Thoracic aorta (tissue), 2 donors: Measurements from ENCODE around the gene RNF145. TPM values are rescaled to one million over a fixed set of nuclear protein-coding genes. Genes with fewer than 3 reads are reported as not detected.

Experiments used
- ATAC-seq: fragments of 150-250 bp; one replicate; pipeline ENCODE4 v1.8.0; 2017; ENCODE audit warnings: low read depth; ENCODE audit not compliant: insufficient number of reproducible peaks, low FRiP score
- DNase-seq: peaks from one replicate; pipeline ENCODE4 v3.0.0-alpha.2; 2020; ENCODE audit warnings: low spot score
- H3K27ac ChIP-seq, 2 donors: fragments of 200-600 bp; sonication (generic); 1 replicate in 1 of 2; 2 replicates in 1 of 2; pipeline ENCODE4 v1.5.1; 2016; ENCODE audit warnings: mild to moderate bottlenecking in 2 of 2, moderate library complexity in 2 of 2
- H3K27me3 ChIP-seq: fragments of 200-600 bp; sonication (generic); replicated peaks from 2 replicates; pipeline ENCODE4 v1.6.0; 2016; ENCODE audit warnings: mild to moderate bottlenecking; ENCODE audit not compliant: insufficient read depth
- H3K36me3 ChIP-seq: fragments of 200-600 bp; sonication (generic); one replicate; pipeline ENCODE4 v1.5.1; 2016
- H3K4me1 ChIP-seq, 2 donors: fragments of 200-600 bp; sonication (generic); 1 replicate in 1 of 2; 2 replicates in 1 of 2; pipeline versions ENCODE4 v1.5.1 to v1.6.0; 2016; ENCODE audit warnings: low read depth in 2 of 2, mild to moderate bottlenecking in 1 of 2; ENCODE audit not compliant: control insufficient read depth in 1 of 2
- H3K4me3 ChIP-seq: fragments of 200-600 bp; sonication (generic); 2 replicates; pipeline ENCODE4 v1.5.1; 2016; ENCODE audit warnings: mild to moderate bottlenecking
- H3K9me3 ChIP-seq: fragments of 200-600 bp; sonication (generic); 2 replicates; pipeline ENCODE4 v1.5.1; 2016
- CTCF ChIP-seq: fragments of 200-600 bp; sonication (generic); IDR thresholded peaks from one replicate; pipeline ENCODE4 v1.5.1; 2019; ENCODE audit warnings: antibody characterized with exemption
- total RNA-seq, 2 donors: library from RNA; depleted of rRNA; stranded (reverse); fragments of >200 nt; gene quantifications; one replicate each; pipeline versions ENCODE4 v1.1.0 to v1.2.3, GENCODE V29; 2016

Gene RNF145
- total RNA-seq, 2 donors from 2014 or later = 38.3 to 46.1 TPM

DNA sequence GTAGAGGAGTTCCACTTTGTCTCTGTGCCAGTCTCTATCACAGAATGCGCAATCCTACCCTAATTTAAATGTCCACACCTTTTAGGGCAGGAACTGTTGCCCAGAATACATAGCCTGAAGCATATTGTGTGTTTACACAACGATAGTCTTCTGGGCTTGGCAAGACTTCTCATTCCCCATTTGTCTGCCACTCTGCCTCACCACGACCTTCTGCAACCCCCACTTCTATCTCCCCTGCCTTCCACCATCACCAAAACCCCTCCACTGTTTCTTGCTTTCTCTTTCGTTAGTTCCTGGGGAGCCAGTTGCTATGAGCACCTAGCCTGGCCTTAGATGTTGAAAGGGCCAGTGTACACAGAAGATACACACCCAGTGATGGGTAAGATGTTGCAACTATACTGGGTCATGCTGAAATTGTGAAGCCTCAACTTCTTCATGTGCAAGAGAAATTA lies 883 bp upstream of the RNF145 start:
- Histone ChIP-seq H3K4me1 (peaks cover 17 to 29% of the 10 kb centered on the region in 2 donors), H3K4me3 (peak overlapping the region; percentile 96), H3K36me3 (no peaks in the 10 kb centered on the region), H3K27ac (no peak overlapping the region), H3K27me3 (no peaks in the 10 kb centered on the region), H3K9me3 (no peaks in the 10 kb centered on the region)
- DNase-seq = no peak
- no peak for TF ChIP-seq CTCF
- ATAC-seq = no peak

DNA sequence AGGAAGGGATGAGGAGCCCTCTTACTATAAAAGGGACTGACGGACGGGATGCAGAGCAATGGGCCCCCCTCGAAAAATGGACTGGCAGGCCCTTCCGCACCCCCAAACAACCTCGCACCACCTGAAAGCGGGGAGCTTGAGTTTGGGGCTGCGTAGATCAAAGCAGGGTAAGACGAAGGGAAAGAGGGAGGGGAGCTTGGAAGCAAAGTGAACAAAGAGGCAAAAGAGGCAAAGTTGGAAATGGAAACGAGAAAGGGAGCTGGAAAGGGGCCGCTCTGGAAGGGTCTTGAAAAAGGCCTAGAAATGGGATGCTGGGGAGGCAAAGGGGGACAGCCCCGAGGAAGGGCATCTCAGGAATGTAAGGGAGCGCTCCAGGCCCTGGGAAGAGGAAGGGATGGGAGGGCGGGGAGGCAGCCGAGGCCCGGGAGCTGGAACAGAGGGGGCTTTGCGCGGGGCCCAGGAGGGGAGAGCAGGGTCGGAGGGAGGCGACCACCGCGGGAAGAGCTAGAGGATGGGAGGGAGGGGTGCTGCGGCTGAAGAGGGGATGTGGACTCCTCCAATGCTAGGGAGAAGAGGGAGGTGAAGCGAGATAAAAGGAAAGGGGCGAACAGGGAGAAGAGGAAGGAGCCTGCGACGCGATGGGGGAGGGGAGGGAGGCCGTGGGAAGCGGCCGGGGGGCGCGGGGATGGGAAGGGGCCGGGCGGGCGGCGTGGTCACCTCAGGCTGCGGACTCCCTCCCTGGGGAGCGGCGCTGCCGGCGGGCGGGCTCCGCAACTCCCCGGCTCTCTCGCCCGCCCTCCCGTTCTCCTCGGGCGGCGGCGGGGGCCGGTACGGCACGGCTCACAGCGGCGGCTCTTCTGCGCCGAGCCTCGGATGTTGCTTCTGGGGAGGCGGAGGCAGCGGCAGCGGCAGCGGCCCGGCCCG lies 577 bp downstream of the RNF145 start:
- DNase-seq (no peak), ATAC-seq (peak; percentile 22)
- Histone ChIP-seq H3K9me3 (no peaks in the 10 kb centered on the region), H3K36me3 (no peaks in the 10 kb centered on the region), H3K4me1 (peaks cover 31 to 43% of the 10 kb centered on the region in 2 donors), H3K27ac (peak overlapping the region; percentile 84 to 85), H3K4me3 (peak overlapping the region; percentile 96), H3K27me3 (no peaks in the 10 kb centered on the region)
- no peak for TF ChIP-seq CTCF

GRCh38 chr5:159207686-159208513 lies 1.5 kb downstream of the RNF145 start:
- Histone ChIP-seq H3K4me1 (peaks cover 38 to 52% of the 10 kb centered on the region in 2 donors), H3K36me3 (no peaks in the 10 kb centered on the region), H3K9me3 (no peaks in the 10 kb centered on the region), H3K4me3 (peak overlapping the region; percentile 96), H3K27me3 (no peaks in the 10 kb centered on the region), H3K27ac (peak overlapping the region; percentile 84 to 85)
- peak; percentile 6 for ATAC-seq
- no peak for TF ChIP-seq CTCF
- DNase-seq = peak; percentile 19

DNA sequence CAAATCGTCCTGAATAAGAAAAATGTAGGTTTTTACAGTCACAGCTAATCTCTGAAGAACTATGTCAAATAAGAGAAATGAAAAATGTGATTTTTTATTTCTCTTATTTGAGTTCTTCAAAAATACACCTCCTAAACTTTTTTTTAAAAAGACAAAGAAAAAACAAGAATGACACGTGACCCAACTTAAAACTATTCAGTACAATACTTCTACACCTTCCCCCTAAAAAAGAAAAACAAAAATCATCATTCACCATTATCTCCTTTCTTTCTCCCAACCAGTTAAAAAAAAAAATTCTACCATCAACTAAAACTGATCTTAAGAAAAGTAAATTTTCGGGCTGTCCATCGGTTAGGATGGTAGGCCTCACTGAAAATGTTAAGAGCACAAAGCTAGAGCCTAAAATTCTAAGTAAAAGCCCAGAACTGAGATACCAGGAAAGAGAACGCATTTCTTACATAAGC lies 2.1 kb downstream of the RNF145 start:
- TF ChIP-seq CTCF = no peak
- Histone ChIP-seq H3K27ac (peak overlapping the region; percentile 84 to 85), H3K9me3 (no peaks in the 10 kb centered on the region), H3K27me3 (no peaks in the 10 kb centered on the region), H3K36me3 (no peaks in the 10 kb centered on the region), H3K4me1 (peaks cover 44 to 58% of the 10 kb centered on the region in 2 donors), H3K4me3 (peak overlapping the region; percentile 96)
- DNase-seq (no peak), ATAC-seq (no peak)

GRCh38 chr5:159206818-159207217 lies 2.5 kb downstream of the RNF145 start:
- no peaks in the 10 kb centered on the region for H3K27me3 ChIP-seq
- no peaks in the 10 kb centered on the region for H3K9me3 ChIP-seq
- peak overlapping the region; percentile 21 to 84 for H3K27ac ChIP-seq
- TF ChIP-seq CTCF = no peak
- DNase-seq (no peak), ATAC-seq (no peak)
- no peaks in the 10 kb centered on the region for H3K36me3 ChIP-seq
- peaks cover 46 to 63% of the 10 kb centered on the region in 2 donors for H3K4me1 ChIP-seq
- peak overlapping the region; percentile 96 for H3K4me3 ChIP-seq
